Measurements from ENCODE around the gene ATP7A. TPM values are rescaled to one million over a fixed set of nuclear protein-coding genes. Genes with fewer than 3 reads are reported as not detected.

The ATP7A gene
- total RNA-seq, 1 experiment from 2014 or later, result 3.8 TPM

DNA sequence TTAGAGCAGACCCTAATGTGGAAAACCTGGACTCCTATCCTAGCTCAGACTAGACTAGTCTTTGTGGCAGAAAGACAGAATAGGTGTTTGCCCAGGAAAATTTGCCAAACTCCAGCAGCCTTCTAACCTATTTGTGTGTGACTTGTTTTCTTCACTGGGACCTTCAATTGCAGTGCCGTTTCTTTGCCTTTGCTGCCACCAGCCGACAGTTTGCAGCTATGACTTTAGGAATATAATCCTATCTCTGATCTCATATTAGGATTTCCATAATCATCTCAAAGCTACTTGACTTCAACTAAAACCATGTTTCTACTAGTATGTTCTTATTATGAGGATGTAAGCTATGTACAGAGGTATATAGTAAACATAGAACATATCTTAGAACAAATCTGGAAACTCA is 119.2 kb downstream of the ATP7A start:
- H3K36me3 Mint-ChIP-seq (ENCODE audit: insufficient read depth, unreplicated experiment), result no peaks in the 10 kb centered on the region

DNA sequence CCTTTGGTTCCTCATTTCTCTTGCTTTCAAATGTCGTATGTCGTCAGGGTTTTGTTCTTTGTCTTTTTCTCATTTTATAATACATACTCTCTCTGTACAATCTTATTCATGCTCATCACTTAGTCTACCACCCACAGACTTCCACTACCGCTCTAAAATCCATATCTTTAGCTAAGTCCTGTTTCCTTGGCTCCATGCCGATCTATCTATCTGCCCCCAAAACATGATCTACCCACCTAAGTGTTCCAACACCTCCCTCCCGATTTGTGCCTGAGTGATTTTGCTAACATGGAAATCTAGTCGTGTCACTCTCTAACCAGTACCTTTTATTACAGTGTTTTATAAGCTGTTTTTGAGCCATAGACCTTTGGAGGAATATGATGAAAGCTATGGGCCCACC is 124.6 kb downstream of the ATP7A start:
- no peak overlapping the region for H3K27ac Mint-ChIP-seq (ENCODE audit: low read depth, unreplicated experiment)
- DNase-seq (ENCODE audit: unreplicated experiment), result no peak
- no peak overlapping the region for H3K4me3 Mint-ChIP-seq (ENCODE audit: unreplicated experiment)
- ChIA-PET POLR2A (no interaction called here), CTCF (interaction anchor here (0.7 to 1.6 kb wide), 3 partner anchors 10 to 20 kb away, joined by 4 to 10 read pairs (median 5); no protein-coding TSS in a partner anchor)
- BruUV-seq (replicated peaks), result no TSS peak
- no peaks in the 10 kb centered on the region for H3K4me1 Mint-ChIP-seq (ENCODE audit: insufficient read depth, unreplicated experiment)
- TF ChIP-seq, protein P1, sequence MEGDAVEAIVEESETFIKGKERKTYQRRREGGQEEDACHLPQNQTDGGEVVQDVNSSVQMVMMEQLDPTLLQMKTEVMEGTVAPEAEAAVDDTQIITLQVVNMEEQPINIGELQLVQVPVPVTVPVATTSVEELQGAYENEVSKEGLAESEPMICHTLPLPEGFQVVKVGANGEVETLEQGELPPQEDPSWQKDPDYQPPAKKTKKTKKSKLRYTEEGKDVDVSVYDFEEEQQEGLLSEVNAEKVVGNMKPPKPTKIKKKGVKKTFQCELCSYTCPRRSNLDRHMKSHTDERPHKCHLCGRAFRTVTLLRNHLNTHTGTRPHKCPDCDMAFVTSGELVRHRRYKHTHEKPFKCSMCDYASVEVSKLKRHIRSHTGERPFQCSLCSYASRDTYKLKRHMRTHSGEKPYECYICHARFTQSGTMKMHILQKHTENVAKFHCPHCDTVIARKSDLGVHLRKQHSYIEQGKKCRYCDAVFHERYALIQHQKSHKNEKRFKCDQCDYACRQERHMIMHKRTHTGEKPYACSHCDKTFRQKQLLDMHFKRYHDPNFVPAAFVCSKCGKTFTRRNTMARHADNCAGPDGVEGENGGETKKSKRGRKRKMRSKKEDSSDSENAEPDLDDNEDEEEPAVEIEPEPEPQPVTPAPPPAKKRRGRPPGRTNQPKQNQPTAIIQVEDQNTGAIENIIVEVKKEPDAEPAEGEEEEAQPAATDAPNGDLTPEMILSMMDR (IDR thresholded peaks at IDR 0.05; ENCODE audit: unreplicated experiment), result no peak
- no peaks in the 10 kb centered on the region for H3K36me3 Mint-ChIP-seq (ENCODE audit: insufficient read depth, unreplicated experiment)
- intact Hi-C loops (cut with micrococcal nuclease), result no loop called here
- H3K27me3 Mint-ChIP-seq (ENCODE audit: insufficient read depth, unreplicated experiment), result no peaks in the 10 kb centered on the region
- H3K9me3 Mint-ChIP-seq (ENCODE audit: unreplicated experiment), result no peaks in the 10 kb centered on the region

More for the DNA sequence above, 119.2 kb downstream of the ATP7A start:
- no peaks in the 10 kb centered on the region for H3K9me3 Mint-ChIP-seq (ENCODE audit: unreplicated experiment)
- no peaks in the 10 kb centered on the region for H3K4me1 Mint-ChIP-seq (ENCODE audit: insufficient read depth, unreplicated experiment)
- POLR2A ChIA-PET, result interaction anchor here (1.6 kb wide), 1 partner anchor 119 kb away, joined by 5 read pairs; the partner anchor contains the start of gene ATP7A
- CTCF ChIA-PET, result interaction anchor here (0.6 to 3.1 kb wide), 32 partner anchors 8 to 1882 kb away, joined by 3 to 23 read pairs (median 3); partner anchors contain the start of genes ATP7A and COX7B
- H3K27me3 Mint-ChIP-seq (ENCODE audit: insufficient read depth, unreplicated experiment), result no peaks in the 10 kb centered on the region
- DNase-seq (ENCODE audit: unreplicated experiment), result peak; percentile 49
- no peak overlapping the region for H3K4me3 Mint-ChIP-seq (ENCODE audit: unreplicated experiment)
- BruUV-seq (replicated peaks), result no TSS peak
- H3K27ac Mint-ChIP-seq (ENCODE audit: low read depth, unreplicated experiment), result no peak overlapping the region
- TF ChIP-seq, protein P1 (IDR thresholded peaks at IDR 0.05; ENCODE audit: unreplicated experiment), result peak; percentile 64
- intact Hi-C loops (cut with micrococcal nuclease), result loop anchor here (1.0 to 5.0 kb wide), 3 partner anchors 1473 to 1750 kb away; no protein-coding TSS in a partner anchor

DNA sequence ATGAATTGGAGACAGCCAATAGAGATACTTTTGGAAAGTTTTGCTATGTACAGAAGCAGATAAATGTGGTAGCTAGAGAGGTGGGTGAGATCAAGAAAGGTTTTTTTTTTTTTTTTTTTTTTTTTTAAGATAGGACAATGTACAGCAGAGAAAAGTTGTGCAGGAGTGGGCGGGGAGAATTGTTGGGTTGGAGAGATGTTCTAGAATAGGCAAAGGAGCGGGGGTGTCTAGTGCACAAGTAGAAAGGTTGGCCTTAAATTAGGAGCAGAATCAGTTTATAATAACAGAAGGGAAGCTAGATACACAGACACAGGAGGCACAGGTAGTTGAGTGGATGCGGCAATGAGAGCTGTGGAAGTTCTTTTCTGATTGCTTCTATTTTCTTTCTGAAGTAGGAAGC is 127.4 kb downstream of the ATP7A start:
- no peak overlapping the region for H3K4me3 Mint-ChIP-seq (ENCODE audit: unreplicated experiment)
- no peak overlapping the region for H3K27ac Mint-ChIP-seq (ENCODE audit: low read depth, unreplicated experiment)
- no TSS peak for BruUV-seq (replicated peaks)
- intact Hi-C loops (cut with micrococcal nuclease), result no loop called here
- no peaks in the 10 kb centered on the region for H3K9me3 Mint-ChIP-seq (ENCODE audit: unreplicated experiment)
- DNase-seq (ENCODE audit: unreplicated experiment), result no peak
- peaks cover 6% of the 10 kb centered on the region for H3K36me3 Mint-ChIP-seq (ENCODE audit: insufficient read depth, unreplicated experiment)
- TF ChIP-seq, protein P1 (IDR thresholded peaks at IDR 0.05; ENCODE audit: unreplicated experiment), result no peak
- ChIA-PET CTCF (interaction anchor here (0.7 to 1.3 kb wide), 3 partner anchors 9 to 13 kb away, joined by 3 to 6 read pairs (median 4); no protein-coding TSS in a partner anchor), POLR2A (no interaction called here)
- no peaks in the 10 kb centered on the region for H3K4me1 Mint-ChIP-seq (ENCODE audit: insufficient read depth, unreplicated experiment)
- no peaks in the 10 kb centered on the region for H3K27me3 Mint-ChIP-seq (ENCODE audit: insufficient read depth, unreplicated experiment)

DNA sequence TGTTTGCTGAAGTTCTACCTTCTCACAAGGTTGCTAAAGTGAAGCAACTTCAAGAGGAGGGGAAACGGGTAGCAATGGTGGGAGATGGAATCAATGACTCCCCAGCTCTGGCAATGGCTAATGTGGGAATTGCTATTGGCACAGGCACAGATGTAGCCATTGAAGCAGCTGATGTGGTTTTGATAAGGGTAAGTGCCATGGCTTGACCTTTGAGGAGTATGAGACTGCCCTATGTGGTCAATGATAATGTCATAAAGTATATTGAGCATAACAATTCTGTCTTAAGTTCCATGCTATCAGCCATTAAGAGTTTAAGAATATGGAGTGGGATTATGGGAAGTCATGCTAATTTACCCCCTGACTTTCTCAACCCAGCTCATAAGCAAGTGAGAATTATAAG is 132.1 kb downstream of the ATP7A start:
- DNase-seq (ENCODE audit: unreplicated experiment), result no peak
- H3K4me1 Mint-ChIP-seq (ENCODE audit: insufficient read depth, unreplicated experiment), result no peaks in the 10 kb centered on the region
- intact Hi-C loops (cut with micrococcal nuclease), result no loop called here
- H3K4me3 Mint-ChIP-seq (ENCODE audit: unreplicated experiment), result no peak overlapping the region
- no peaks in the 10 kb centered on the region for H3K9me3 Mint-ChIP-seq (ENCODE audit: unreplicated experiment)
- no peak overlapping the region for H3K27ac Mint-ChIP-seq (ENCODE audit: low read depth, unreplicated experiment)
- TF ChIP-seq, protein P1 (IDR thresholded peaks at IDR 0.05; ENCODE audit: unreplicated experiment), result no peak
- H3K36me3 Mint-ChIP-seq (ENCODE audit: insufficient read depth, unreplicated experiment), result peaks cover 6% of the 10 kb centered on the region
- ChIA-PET POLR2A (no interaction called here), CTCF (interaction anchor here (0.5 to 1.5 kb wide), 3 partner anchors 13 to 39 kb away, joined by 3 to 11 read pairs (median 4); no protein-coding TSS in a partner anchor)
- no TSS peak for BruUV-seq (replicated peaks)
- no peaks in the 10 kb centered on the region for H3K27me3 Mint-ChIP-seq (ENCODE audit: insufficient read depth, unreplicated experiment)
